Activated CD8-positive, alpha-beta memory T cell treated with anti-CD3 and anti-CD28 coated beads, Interleukin-2, amount 50 U/mL, for 48 hours (primary cell): ENCODE data around the gene CRACR2A.

ENCODE experiments used
- DNase-seq: peaks from one replicate; pipeline ENCODE4 v3.0.0-alpha.2; 2020

CRACR2A gene

GRCh38 chr12:3752096-3752709 lies 706 bp downstream of the CRACR2A start:
- peak; percentile 81 for DNase-seq

GRCh38 chr12:3751151-3752095 lies 1.5 kb downstream of the CRACR2A start:
- DNase-seq: peak; percentile 60

GRCh38 chr12:3750616-3751015 lies 2.3 kb downstream of the CRACR2A start:
- DNase-seq: no peak

- DNase-seq: no peak
Observed at GRCh38 chr12:3748620-3749019, 4.3 kb downstream of the CRACR2A start.

- DNase-seq: no peak
Observed at GRCh38 chr12:3747976-3748619, 4.8 kb downstream of the CRACR2A start.

- no peak for DNase-seq
Observed at GRCh38 chr12:3747543-3747942, 5.4 kb downstream of the CRACR2A start.

- DNase-seq: no peak
Observed at GRCh38 chr12:3746758-3747157, 6.2 kb downstream of the CRACR2A start.

- DNase-seq: no peak
Observed at GRCh38 chr12:3745152-3745551, 7.8 kb downstream of the CRACR2A start.

GRCh38 chr12:3744229-3744901 lies 8.5 kb downstream of the CRACR2A start:
- no peak for DNase-seq

GRCh38 chr12:3743803-3744202 lies 9.1 kb downstream of the CRACR2A start:
- no peak for DNase-seq

GRCh38 chr12:3741882-3742672 lies 10.8 kb downstream of the CRACR2A start:
- DNase-seq: no peak

- DNase-seq: no peak
Observed at GRCh38 chr12:3740480-3741231, 12.3 kb downstream of the CRACR2A start.

- no peak for DNase-seq
Observed at GRCh38 chr12:3735432-3735831, 17.5 kb downstream of the CRACR2A start.

GRCh38 chr12:3732901-3733300 lies 20.0 kb downstream of the CRACR2A start:
- DNase-seq: no peak

- DNase-seq: no peak
Observed at GRCh38 chr12:3730111-3730510, 22.8 kb downstream of the CRACR2A start.

GRCh38 chr12:3728686-3729085 lies 24.2 kb downstream of the CRACR2A start:
- DNase-seq: no peak

GRCh38 chr12:3727877-3728632 lies 24.9 kb downstream of the CRACR2A start:
- no peak for DNase-seq

GRCh38 chr12:3727354-3727753 lies 25.6 kb downstream of the CRACR2A start:
- DNase-seq: no peak

- DNase-seq: no peak
Observed at GRCh38 chr12:3726456-3726855, 26.5 kb downstream of the CRACR2A start.

- no peak for DNase-seq
Observed at GRCh38 chr12:3725388-3726115, 27.4 kb downstream of the CRACR2A start.
